ENCODE data around the gene PRC1.
A peak's percentile ranks its signal among the peaks of the same experiment; 100 is the strongest.
"Not testable (repeated sequence)": the region's sequence is repeated elsewhere in the genome, so short reads cannot be mapped to it uniquely, and the experiment has no call there.

PRC1 gene, protein sequence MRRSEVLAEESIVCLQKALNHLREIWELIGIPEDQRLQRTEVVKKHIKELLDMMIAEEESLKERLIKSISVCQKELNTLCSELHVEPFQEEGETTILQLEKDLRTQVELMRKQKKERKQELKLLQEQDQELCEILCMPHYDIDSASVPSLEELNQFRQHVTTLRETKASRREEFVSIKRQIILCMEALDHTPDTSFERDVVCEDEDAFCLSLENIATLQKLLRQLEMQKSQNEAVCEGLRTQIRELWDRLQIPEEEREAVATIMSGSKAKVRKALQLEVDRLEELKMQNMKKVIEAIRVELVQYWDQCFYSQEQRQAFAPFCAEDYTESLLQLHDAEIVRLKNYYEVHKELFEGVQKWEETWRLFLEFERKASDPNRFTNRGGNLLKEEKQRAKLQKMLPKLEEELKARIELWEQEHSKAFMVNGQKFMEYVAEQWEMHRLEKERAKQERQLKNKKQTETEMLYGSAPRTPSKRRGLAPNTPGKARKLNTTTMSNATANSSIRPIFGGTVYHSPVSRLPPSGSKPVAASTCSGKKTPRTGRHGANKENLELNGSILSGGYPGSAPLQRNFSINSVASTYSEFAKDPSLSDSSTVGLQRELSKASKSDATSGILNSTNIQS

DNA sequence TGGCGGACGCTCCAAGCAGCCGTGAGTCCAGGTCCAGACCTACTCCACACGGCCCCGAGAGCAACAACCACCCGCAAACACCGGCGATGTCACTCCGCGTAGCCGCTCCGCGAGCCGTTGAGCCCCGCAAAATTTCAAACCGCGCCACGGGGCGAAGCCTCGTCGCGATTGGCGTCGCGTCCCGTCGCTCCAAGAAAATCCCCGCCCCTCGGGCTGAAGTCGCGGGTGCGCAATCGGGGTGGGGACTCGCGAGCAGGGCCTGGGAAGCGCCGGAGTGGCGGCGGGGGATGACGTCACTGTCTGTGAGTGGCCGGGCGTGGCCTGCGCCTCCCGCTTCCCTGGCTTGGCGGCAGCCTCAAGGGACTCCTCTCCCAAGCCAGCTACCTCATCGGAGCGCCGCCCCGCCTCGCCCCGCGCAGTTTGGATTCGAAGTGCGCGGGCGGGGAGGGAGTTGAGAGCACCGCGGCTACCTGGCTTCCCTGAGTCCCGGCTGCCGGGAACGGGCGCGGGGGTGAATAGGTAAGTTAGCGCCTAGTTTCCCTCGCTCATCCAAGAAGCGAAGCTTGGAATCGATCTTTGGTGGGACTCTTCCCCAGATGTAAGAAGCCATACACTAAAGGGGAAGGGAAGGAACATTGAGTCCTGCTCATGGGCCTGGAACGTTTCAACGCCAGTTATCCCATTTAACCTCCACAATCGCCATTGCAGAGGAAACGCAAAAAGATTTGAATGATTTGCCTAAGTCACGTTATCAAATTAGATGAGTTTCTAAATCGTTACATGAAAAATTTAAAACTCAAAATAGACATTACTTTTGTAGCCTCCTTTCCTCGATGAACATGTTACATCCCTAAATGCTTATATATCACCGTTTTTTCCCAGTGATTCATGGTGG is at the start of gene PRC1:
TSS of gene PRC1 (minus strand) at position 119 of the 895 bp plus-strand sequence. CDS start at position 1, 118 bp downstream.
- peak; percentile 95 for DNase-seq

DNA sequence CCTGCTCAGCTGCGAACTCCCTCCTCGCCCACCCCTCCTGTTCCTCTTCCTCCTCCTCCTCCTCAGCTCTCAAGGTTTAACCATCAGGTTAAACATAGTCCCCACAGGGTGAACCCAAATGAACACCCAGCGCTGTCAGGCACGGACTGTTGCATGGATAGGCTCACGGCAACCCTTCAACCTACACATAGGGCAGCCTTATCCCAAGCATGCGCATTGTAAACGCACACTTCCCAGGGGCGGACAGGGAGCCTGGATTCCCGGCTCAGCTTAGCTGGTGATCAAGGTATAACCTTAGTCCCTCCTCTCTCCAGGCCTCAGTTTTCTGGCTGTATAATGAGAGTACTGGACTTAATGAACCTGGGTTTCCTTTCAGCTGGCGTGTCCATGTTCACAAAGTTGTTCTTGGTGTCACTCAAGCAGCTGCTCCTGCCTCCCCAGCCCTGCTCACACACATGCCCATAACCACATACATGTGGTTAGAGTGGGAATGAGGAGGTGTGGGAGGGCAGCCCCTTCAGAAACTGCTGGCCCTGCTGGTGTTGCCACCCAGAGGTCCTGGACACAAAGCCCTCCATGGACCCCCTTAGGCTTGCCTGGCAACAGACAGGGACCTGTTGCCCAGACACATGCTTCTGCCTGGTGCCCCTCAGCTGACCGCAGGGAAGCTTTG is 49.0 kb upstream of the PRC1 start:
- no peak for DNase-seq

DNA sequence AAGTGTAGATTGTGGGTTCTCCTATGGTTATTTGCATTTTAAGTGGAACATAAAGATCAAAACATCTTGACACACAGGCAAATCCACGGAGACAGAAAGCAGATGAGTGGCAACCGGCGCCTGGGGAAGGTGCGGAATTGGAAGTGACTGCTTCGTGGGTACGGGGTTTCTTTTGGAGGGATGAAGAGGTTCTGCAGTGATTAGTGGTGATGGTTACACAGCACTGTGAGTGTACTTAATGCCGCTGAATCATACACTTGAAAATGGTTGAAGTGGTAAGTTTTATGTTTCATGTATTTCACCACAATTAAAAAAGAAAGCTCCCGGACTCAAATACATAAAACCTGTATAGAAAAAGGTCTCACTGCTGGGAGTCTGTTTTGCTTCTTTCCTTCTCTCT is 46.5 kb upstream of the PRC1 start:
- DNase-seq, result no peak

DNA sequence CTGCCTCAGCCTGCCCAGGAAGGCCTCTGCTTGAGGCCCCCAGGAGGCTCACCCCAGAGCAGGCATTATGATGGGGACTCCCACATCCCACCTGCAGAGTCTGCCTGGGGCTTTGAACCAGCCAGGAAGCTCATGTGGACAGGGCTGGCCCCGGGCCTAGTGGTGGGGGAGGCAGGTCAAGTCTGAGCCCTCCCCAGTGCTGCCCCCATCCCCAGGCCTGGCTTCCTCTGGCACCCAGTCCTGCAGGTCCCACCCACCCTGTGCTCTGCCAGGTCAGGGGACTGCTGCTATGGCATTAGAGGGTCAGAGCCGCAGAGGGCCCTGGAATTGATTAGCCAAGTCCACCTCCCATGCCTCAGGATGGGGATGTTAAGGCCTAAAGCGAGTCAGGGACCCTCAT is 45.7 kb upstream of the PRC1 start:
- DNase-seq, result no peak

DNA sequence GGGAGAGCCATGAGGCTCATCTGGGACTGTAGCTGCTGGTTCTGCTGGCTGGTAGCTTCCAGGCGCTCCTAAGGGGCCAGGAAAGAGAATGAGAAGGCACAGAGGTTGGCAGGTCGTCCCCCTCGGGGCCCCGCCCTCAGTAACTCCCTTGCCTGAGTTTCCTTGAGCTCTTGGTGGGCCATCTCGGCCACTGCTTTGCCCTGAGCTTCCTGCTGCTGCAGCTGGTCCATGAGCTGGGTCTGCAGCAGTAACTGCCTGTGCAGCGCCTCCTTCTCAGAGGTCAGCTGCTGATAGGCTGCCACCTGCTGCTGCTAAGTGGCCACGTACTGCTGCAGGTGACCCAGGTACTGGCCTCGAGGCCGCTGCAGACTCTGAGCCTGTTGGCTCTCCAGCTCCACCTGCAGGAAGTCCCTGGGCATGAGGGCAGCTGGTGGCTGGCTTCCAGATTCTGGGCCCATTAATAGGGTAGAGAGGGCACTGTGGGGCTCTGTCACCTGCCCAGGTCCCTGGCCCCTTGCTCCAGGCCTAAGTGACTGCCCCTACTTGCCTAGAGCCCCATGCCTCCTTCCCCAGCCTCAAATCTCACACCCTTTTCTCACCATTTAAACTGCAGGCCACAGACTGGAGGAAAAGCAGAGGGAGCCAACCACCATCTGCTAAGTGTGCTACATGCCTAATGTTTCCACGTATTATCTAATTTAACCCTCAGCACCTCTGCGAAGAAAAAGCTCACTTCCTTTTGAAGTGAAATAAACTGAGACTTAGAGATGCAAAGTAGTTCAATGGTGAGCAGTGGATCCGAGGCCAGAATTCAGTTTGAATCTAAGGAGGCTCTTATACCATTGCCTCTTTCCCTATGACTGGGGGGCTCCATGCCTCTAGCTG is 38.8 kb upstream of the PRC1 start:
- DNase-seq, result peak; percentile 45

DNA sequence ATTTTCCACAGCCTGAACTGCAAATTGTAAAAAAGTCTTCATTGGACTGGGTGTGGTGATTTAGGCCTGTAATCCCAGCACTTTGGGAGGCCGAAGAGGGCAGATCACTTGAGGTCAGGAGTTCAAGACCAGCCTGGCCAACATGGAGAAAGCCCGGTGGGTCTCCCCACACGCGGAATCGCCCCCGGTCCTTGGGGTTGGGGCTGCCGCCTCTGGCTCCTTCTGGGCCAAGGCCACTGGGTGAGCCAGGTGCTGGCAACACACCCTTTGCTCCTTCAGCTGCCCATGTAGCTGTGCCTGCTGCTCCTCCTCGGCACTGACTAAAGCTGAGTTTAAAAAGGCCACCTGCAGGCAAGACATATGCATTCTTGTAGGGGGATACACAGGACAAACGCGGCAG is 37.5 kb upstream of the PRC1 start:
- DNase-seq, result no peak

DNA sequence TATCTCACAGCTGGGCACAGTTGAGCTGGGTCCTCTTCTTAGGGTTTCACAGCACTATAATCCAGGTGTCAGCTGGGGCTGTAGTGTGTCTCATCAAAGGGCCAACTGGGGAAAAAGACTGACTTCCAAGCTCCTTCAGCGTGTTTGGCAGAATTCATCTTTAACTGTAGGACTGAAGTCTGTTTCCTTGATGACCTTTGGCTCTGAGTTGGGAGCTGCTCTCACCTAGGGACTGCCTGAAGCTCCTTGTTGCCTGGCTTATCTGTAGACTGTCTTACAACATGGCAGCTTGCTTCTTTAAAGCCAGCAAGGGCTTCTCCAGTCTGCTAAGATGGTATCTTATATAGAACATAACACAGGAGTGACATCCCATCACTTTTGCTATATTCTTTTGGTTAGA is 33.3 kb upstream of the PRC1 start:
- no peak for DNase-seq

DNA sequence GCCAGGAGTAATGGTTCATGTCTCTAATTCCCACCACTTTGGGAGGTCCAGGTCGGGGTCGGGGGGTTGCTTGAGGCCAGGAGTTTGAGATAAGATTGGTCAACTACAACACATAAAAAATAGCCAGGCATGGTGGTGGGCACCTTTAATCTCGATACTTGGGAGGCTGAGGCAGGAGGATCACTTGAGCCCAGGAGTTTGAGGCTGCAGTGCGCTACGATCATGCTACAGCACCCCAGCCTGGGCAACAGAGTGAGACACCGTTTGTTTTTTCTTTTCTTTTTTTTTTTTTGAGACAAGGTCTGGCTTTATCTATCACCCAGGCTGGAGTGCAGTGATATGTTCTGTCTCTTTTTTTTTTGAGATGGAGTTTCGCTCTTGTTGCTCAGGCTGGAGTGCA is 29.4 kb upstream of the PRC1 start:
- no peak for DNase-seq

DNA sequence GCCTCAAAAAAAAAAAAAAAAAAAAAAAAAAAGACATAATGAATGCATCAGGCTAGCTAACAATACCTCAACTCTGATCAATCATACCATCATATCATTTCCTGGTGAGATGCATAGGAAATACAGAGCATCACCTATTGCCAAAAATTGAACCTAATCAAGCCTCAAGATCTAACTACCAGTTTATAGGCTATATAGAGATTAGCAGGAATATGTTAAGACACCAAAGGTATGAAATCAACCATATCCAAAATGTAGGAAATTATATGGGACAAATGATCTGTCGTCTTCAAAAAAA is 28.4 kb upstream of the PRC1 start:
- DNase-seq, result no peak

DNA sequence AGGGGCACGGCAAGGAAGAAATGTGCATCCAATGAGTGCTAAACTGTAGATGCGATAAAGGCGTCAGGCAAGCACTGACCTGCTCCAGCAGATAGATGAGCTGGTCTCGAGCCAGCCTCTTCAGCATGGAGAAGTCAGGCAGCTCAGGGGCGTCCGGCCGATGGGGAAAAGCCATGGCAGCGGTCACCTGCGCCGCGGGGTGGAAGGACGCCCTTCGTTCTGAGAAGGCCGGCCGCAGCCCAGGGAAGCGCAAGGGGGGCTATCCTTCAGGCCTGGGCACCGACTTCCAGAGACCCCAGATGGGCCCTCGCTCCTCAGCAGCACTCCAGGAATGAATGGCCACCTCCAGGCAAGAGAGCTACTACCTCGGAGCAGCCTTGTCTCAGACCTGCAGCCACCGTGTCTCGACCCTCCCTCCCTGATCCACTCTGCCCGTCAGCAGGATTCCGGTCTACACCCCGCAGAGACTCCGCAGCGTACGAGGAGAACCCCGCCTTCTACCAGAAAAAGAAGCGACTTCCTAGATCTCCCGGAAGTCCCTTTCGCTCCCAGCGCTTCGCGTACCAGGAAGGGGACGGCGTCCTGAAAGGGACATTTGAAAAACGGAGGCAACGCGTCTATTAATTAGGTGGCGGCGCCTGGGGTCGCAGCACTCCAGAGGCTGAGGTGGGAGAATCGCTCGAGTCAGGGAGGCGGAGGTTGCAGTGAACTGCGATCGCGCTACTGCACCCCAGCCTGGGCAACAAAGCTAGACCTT is 27.9 kb upstream of the PRC1 start, which contains the start of gene VPS33B:
TSS of gene VPS33B (minus strand) at position 520 of the 757 bp plus-strand sequence. CDS start at position 175, 345 bp downstream.
- peak; percentile 67 for DNase-seq

DNA sequence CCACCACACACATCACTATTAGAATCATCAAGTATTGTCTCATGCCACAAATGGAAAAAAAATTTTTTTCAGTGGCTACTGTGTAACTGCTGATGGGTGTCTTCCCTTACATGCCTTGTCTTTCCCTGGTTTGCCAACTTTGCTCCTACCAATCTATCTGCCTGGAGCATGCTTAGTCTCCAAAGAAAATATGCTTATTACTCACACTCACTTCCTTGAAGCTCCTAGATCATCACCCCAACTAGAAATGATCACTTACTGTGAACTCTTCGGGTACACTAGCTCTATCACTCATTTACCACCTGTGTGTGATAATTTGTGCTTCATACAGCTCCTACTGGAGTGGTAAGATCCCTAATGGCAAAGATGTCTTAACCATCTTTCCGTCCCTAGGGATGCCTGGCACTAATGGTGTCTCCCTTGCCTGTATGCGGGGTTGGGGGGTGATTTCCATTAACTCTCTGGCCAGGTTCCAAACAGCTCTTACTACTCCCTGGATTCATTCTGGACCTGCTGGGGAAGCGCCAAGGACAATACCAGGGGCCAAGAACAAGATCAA is 27.3 kb upstream of the PRC1 start:
- no peak for DNase-seq

DNA sequence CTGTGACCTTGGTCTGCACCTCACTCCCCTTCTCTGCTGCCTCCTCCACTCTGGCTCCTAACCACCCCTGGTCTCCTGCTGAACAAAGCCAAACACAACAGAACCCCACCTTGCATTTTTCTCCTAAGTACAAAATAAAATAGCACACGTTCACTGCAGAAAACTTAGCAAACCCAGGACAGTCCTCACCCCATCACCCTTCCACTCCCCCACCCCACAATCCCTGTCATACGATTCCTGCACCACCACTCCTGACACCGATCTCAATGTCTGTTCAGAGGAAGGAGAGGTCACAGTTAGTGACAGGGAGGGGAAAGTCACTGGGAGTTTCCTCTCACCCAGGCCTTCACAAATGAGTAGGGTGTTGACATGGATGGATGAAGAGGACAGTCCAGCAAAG is 23.8 kb upstream of the PRC1 start:
- no peak for DNase-seq

DNA sequence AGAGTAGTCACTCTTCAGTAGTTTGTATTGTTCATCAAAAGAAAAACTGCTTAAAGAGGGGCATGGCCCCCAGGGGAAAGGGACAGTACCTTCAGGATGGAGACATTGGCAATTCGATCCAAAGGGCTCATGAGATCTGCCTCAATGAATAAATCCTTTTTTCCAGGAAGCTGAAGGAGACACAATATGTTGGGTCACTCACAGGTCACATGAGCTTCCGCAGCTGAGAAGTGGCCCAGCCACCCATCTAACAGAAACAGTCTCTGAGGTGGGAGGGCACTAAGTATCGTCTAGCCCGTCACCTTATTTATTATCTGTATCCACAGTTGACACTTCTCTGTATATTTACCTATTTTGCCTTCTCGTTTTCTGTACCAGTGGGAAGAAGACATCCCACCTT is 23.4 kb upstream of the PRC1 start:
- no peak for DNase-seq

DNA sequence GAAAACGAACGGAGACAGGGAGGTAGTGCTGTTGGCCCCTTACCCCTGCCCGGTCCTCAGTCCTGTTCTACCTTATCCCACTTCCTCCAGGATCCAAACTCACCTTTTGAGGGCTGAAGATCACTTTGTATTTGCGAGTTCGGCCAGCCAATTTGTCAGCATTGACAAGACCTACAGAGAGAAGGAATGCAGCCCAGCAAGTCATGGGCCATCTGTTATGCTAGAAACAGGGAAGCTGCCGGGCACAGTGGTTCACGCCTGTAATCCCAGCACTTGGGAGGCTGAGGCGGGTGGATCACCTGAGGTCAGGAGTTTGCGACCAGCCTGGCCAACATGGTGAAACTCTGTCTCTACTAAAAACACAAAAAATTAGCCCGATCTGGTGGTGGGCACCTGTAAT is 19.4 kb upstream of the PRC1 start:
- not testable (repeated sequence) for DNase-seq

DNA sequence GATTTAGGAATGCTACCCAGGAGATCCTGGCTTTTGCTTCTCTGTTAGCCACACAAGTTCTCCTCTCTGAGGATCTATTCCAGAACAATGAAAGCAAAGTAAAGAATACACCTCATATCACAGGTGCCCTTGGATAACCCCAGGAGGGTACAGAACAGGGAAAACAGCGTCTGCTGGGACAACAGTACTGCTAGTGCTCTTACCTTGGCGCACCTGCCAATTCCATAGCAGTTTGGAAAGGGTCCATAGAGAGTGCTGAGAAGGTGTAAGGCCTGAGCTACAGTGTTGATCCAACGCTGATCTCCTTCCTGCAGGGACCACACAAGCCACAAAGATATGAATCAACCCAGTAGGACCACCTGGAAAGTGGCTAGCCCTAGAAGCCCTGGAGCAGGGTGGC is 12.9 kb upstream of the PRC1 start:
- DNase-seq, result no peak

DNA sequence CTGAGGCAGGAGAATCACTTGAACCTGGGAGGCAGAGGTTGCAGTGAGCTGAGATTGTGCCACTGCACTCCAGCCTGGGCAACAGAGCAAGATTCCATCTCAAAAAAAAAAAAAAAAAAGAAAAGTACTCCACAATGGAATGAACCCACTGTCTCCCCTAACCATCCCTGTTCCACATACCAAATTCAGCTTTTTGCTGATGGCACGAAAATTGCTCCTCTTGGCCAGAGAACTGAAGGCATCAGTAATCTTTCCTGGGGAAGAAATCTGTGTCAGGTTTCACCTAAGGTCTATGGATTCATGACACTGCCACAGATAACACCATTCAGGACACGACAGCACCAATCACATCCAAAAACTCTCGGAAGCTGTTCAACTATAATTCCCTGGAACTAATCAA is 6.9 kb upstream of the PRC1 start:
- DNase-seq, result no peak

DNA sequence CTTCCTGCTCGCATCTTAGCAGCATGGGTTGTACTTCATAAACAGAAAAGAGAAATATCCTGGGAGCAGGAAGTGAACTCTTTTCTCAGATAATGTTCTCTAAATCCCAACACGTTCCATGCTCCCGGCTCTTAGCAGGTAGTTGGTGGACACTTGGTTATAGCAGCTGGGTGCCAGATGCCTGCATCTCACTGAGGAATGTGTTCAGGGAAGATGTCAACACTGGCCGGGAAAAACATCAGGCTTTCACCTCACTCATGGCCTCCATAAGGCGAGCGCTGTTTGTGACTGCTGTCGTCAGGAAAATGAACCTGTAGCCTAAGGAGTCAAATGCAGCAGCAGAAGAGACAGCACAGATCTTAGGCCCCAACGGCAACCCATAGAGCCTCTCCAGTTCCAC is 4.4 kb upstream of the PRC1 start:
- DNase-seq, result no peak

DNA sequence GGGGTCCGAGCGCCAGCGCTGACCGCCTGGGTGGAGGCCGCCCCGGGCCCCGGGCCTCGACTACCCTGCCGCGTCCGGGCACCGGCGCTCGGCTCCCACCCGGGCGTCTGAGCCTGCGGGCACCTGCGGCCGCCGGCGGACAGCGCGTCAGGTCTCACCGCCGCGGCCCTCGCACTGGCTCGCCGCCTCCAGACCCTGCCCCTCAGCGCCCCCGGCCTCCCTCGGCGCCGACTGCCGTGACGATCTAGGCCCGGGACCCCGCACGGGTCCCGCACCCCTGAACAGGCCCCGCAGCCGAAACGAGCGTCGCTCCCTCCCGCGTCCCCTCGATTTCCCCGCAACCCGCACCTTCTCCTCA is 297 bp downstream of the PRC1 start:
- no peak for DNase-seq

DNA sequence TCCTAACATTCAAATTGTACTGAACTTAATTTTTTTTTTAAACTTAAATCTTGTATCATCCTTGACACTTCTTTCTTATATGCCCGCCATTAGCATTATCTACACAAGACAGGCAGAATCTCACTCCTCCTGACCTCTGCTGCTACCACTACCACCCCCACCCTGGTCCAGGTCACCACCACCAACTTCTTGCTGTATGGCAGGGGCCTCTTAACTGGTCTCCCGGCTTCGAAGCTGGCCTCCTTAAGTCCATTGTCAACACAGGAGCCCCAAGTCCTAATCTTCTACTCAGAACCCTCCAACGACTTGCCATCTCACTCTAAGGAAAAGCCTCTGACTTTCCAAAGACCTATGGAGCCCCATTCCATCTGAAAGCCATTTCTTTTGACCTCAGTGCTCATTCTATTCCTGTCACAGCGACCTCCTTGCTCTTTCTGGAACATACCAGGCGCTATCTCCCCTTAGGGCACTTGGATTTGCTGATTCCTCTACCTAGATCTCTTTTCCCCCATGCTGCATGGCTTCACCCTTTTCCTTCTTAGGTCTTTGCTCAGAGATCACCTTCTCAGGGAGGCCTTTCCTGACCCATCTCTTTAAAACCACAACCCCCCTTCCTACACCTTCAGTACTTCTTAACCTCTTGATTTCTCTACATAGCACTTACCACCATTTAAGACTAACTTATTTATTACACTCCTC is 2.6 kb downstream of the PRC1 start:
- no peak for DNase-seq

DNA sequence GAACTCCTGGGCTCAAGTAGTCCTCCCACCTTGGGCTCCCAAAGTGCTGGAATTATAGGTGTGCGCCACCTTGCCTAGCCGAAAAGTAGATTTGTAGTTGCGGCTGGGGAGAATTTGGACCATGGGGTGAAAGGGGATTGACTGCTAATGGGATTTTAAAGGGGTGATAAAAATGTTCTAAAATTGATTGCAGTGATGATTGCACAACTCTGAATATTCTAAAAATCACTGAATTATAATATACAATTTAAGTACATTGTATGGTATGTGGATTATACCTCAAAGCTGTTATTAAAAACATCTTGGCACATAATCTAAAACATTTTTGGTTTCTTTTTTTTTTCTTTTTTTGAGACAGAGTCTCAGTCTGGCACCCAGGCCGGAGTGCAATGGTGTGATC is 3.9 kb downstream of the PRC1 start:
- DNase-seq, result no peak

Data from activated effector memory CD4-positive, alpha-beta T cell treated with Interleukin-2 at 50 U/mL for 16 hours (primary cell).